Measurements from ENCODE around the gene CCDC92. TPM values are rescaled to one million over a fixed set of nuclear protein-coding genes. Genes with fewer than 3 reads are reported as not detected.
"Not testable (repeated sequence)": the region's sequence is repeated elsewhere in the genome, so short reads cannot be mapped to it uniquely, and the experiment has no call there.

CCDC92 gene
- total RNA-seq, 1 donor from 2014 or later: 5.5 TPM

GRCh38 chr12:123936956-123937706 is 35.5 kb downstream of the CCDC92 start:
- DNase-seq: no peak

DNA sequence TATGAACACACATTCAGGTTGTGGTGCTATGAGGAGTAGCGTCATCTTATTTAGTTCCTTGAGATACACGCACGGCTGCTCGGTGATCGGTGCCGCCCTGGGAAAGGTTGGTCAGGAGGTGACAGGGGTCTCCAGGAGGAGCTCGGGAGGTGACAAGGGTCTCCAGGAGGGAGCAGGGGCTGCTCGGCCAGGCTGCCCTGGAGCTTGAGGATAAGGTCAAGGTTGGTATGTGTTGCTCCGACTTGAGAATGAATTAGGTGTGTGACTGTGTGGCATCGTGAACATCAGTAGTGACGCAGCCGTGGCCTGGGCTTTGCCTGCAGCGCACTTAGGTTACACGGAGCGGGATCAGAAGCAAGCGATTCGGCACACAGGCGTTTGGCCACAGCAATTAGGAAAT is 36.2 kb downstream of the CCDC92 start:
- no peak for DNase-seq

GRCh38 chr12:123935956-123936355 is 36.7 kb downstream of the CCDC92 start:
- DNase-seq: no peak

- DNase-seq: no peak
Measured at GRCh38 chr12:123934829-123935228, 37.8 kb downstream of the CCDC92 start.

GRCh38 chr12:123934016-123934620 is 38.5 kb downstream of the CCDC92 start:
- no peak for DNase-seq

- DNase-seq: no peak
Measured at GRCh38 chr12:123933214-123933613, 39.4 kb downstream of the CCDC92 start.

DNA sequence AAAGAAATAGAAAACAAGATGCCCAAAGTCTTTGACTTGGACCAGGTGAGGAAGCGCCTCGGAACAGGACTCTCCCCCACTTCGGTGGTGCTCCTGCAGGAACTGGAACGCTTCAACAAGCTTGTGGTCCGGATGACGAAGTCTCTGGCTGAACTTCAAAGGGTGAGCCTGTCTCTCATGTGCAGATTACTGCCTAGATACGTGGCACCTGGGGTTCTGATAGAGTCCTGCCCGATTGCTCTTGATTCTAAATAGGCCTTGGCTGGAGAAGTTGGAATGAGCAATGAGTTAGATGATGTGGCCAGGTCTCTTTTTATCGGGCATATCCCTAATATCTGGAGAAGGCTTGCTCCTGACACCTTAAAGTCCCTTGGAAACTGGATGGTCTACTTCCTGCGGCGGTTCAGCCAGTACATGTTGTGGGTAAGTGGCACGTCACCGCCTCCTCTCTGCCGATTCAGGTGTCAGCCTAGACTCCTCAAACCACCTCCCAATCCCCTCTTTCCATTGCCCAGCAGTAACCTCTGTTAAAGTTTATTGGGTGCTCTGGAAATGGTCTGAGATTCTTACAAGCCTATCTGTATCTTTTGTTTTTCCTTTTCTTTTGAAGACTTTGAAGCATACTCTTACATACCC is 40.8 kb downstream of the CCDC92 start:
- DNase-seq: no peak

DNA sequence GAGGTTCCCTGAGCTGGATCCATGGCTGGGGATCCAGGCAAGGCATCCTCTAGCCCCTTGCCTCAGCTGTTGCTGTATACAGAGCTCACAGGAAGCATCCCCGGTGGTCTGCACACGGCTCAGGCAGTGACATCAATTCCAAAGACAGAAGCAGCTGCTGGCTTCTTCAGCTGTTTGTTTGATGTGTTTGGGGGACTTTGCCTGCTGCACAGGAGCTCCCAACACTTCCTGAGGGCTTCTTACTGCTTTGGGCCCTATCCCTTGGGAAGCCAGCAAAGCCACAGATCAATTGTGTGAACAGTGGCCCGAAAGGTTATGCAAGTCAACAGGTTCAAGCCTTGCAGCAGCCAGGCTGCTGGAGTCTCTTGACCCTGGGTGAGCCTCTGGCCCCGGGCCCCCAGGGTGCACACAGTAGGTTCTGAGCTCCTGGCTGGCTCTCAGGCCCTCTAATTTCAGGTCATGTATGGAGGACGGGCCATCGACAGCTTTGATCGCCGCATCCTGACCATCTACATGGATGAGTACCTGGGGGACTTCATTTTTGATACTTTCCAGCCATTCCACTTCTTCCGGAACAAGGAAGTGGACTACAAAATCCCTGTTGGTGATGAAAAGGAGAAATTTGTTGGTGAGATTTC is 42.6 kb downstream of the CCDC92 start:
- peak; percentile 80 for DNase-seq

DNA sequence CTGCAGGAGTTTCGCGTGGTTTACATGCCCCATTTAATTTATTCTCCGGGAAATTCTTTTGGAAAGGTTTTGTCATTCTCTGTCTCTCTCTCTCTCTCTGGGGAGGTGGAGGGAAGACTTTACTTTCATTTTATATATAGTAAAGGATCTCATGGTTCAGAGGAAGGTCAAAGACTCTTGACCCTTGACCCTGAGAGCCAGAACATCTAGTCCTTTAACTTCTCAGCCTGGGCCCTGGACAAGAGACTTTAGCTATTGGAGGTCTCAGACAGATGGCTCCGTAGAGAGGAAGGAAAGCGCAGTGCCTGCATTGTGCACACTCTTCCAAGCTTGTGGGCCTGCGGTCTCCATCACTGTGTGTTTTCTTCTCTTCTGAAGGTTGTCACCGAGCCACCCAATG is 43.7 kb downstream of the CCDC92 start:
- no peak for DNase-seq

DNA sequence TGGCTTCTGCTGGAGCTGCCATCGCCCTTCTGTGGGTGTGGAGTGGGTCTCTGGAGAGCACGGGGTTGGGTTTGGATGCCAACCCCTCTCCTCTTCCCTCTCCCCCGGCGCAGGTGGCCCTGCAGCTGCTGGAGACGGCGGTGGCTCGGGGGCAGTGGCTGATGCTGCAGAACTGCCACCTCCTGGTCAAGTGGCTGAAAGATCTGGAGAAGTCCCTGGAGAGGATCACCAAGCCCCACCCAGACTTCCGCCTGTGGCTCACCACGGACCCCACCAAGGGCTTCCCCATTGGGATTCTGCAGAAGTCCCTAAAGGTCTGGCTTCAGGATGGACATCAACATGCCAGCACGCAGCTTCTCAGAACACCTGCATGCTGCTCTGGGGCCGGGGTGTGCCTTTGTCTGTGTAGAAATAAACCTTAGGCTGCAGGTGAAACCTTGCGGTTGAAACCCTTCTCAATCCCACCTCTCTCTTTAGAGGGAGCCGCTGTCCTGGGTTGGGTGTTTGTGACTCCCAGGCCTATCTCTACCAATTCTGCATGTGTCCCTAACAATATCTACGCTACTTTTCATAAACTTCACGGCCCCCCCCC is 44.3 kb downstream of the CCDC92 start:
- DNase-seq: no peak

DNA sequence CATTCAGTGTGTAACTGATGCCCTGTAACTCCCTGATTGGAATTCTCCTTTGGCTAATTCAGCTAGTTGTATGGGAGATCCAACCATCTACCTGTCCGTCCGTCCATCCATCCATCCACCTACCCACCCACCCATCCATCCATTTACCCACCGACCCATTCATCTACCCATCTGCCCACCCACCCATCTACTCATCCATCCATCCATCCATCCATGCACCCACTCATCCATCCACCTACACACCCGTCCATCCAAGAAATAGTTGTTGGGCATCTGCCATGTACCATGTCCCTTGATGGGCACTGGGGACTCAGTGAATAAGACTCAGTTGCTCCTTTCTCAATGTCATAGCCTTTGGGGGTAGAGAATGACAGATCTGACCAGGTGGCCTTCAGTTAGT is 48.1 kb downstream of the CCDC92 start:
- no peak for DNase-seq

DNA sequence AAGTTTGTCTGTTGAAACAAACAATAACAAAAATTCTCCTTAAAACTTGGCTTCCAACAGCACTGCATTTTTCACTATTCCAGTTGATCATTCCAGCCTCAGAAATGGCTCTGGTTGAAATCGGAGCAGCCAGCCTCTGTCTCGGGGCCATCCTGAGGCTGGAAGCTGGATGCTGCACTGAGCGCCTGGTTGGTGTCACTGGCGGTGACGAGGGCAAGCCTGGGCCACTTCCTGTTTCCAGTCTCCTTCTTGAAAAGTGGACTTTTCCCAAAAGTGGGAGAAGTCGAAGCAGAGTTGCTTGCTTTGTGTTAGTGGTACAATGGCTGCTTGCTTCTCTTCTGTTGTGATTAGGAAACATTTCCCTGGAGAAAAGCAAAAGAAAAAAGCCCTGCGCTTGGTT is 48.7 kb downstream of the CCDC92 start:
- no peak for DNase-seq

DNA sequence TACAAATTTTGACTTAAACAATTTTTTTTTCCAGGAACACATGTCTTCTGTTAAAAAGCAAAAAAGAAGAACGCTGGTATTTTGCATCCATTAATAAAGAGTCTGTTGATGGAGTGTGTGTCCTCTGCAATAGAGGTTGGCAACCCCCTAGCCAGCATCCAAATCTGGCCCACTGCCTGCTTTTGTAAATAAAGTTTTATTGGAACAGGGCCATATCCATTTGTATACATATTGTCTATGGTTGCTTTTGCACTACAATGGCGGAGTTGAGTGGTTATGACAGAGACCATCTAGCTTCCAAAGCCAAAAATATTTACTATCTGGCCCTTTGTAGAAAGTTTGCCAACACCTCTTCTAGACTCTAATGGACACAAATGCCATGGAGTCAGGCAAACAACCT is 49.6 kb downstream of the CCDC92 start:
- DNase-seq: no peak

DNA sequence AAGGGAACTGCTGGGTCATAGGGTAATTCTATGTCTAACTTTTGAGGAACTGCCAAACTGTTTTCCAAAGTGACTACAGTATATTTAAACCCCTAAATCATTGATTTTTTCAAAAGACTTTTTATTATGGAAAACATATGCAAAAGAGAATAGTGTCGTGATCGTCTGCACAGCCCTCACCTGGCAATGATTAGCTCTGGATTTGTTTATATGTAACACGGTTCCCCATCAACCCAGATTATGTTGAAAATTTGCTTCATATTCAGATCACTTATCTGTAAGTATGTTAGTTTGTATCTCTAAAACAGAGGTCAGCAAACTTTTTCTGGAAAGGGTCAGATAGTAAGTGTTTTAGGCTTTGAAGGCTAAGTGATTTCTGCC is 52.7 kb downstream of the CCDC92 start:
- DNase-seq: no peak

GRCh38 chr12:123917337-123917850 is 55.2 kb downstream of the CCDC92 start:
- no peak for DNase-seq

DNA sequence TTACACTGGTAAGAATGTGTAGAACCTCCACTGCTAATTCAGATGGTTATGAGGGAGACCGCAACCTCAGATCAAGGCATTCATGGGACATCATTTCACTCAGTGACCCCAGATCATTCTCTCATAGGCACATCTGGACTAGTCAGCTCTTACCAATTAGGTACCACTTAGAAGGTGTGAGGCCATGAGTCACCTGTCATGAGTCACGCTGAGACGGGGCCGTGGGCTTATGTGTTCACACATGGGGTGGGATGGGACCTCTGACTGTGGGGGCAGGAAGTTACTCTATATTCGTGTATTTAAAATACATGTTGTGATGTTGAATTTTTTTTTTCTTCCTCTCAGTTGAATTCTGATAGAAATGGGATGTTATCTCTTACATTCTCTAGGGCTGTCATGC is 55.9 kb downstream of the CCDC92 start:
- no peak for DNase-seq

GRCh38 chr12:123914726-123915333 is 57.8 kb downstream of the CCDC92 start:
- DNase-seq: no peak

- peak; percentile 45 for DNase-seq
Measured at GRCh38 chr12:123912415-123913380, 59.9 kb downstream of the CCDC92 start.

- DNase-seq: not testable (repeated sequence)
Measured at GRCh38 chr12:123911672-123912409, 60.8 kb downstream of the CCDC92 start.

- DNase-seq: no peak
Measured at GRCh38 chr12:123910761-123911193, 61.9 kb downstream of the CCDC92 start.
